ENCODE measurements around the gene LIMS1. TPM values are rescaled to one million over a fixed set of nuclear protein-coding genes. Genes with fewer than 3 reads are reported as not detected.

LIMS1 gene
- total and polyA plus RNA-seq, 11 donors = 21.3 to 136 (median 76.0) TPM

Other genes starting within 250 kb of the LIMS1 start
- gene SULT1C2, start 245.6 kb upstream of the LIMS1 start, total RNA-seq = 1 to 10 TPM in 2 of 9 donors, under 1 TPM in 5, not detected in 2; 0.16 to 2.9 (median 0.65) TPM
- 1 to 10 TPM in 1 of 2 donors, not detected in 1; 1.1 TPM for gene SULT1C2, start 245.6 kb upstream of the LIMS1 start, polyA plus RNA-seq
- gene SULT1C4, start 156.5 kb upstream of the LIMS1 start, total RNA-seq = 1 to 10 TPM; 1.2 to 5.5 (median 4.1) TPM
- 1 to 10 TPM in 1 of 2 donors, under 1 TPM in 1; 0.95 to 3.0 TPM for gene SULT1C4, start 156.5 kb upstream of the LIMS1 start, polyA plus RNA-seq
- 10 to 100 TPM; 11.9 to 39.5 (median 25.1) TPM for gene GCC2, start 85.3 kb upstream of the LIMS1 start, total RNA-seq
- gene GCC2, start 85.3 kb upstream of the LIMS1 start, polyA plus RNA-seq = 10 to 100 TPM in 1 of 2 donors, 1 to 10 TPM in 1; 6.4 to 10.8 TPM
- gene RANBP2, start 185.0 kb downstream of the LIMS1 start, total RNA-seq = 10 to 100 TPM; 43.3 to 67.7 (median 52.5) TPM
- 10 to 100 TPM in 1 of 2 donors, 1 to 10 TPM in 1; 9.9 to 16.4 TPM for gene RANBP2, start 185.0 kb downstream of the LIMS1 start, polyA plus RNA-seq